ENCODE data around the gene TALDO1. TPM values are rescaled to one million over a fixed set of nuclear protein-coding genes. Genes with fewer than 3 reads are reported as not detected.
A peak's percentile ranks its signal among the peaks of the same experiment; 100 is the strongest.

The TALDO1 gene
- total and polyA plus RNA-seq, 2 donors: 62.9 to 201 TPM

- Histone ChIP-seq H3K4me1 (ENCODE audit: insufficient read depth) (no peaks in the 10 kb centered on the region), H3K4me3 (ENCODE audit: low read depth, low read length) (no peak overlapping the region)
- WGBS: 69% methylated on average over 20 of the region's 20 CpGs
Measured at GRCh38 chr11:722346-722811, 24.9 kb upstream of the TALDO1 start.

GRCh38 chr11:723120-723883 lies 24.0 kb upstream of the TALDO1 start:
- no peaks in the 10 kb centered on the region for H3K36me3 ChIP-seq (ENCODE audit: insufficient read depth)
- H3K4me3 ChIP-seq (ENCODE audit: low read depth, low read length): no peak overlapping the region
- no peaks in the 10 kb centered on the region for H3K4me1 ChIP-seq (ENCODE audit: insufficient read depth)
- WGBS: 54% methylated on average over 8 of the region's 8 CpGs
- H3K27ac ChIP-seq (ENCODE audit: low read depth): no peak overlapping the region
- DNase-seq (ENCODE audit: extremely low spot score): no peak

More at GRCh38 chr11:722346-722811, 24.9 kb upstream of the TALDO1 start:
- no peaks in the 10 kb centered on the region for H3K36me3 ChIP-seq (ENCODE audit: insufficient read depth)
- no peak for DNase-seq (ENCODE audit: extremely low spot score)
- H3K27ac ChIP-seq (ENCODE audit: low read depth): no peak overlapping the region

GRCh38 chr11:724049-724777 lies 23.1 kb upstream of the TALDO1 start:
- Histone ChIP-seq H3K36me3 (ENCODE audit: insufficient read depth) (no peaks in the 10 kb centered on the region), H3K4me1 (ENCODE audit: insufficient read depth) (no peaks in the 10 kb centered on the region), H3K4me3 (ENCODE audit: low read depth, low read length) (no peak overlapping the region), H3K27ac (ENCODE audit: low read depth) (no peak overlapping the region)
- no peak for DNase-seq (ENCODE audit: extremely low spot score)
- WGBS: 71% methylated on average over 19 of the region's 19 CpGs

GRCh38 chr11:724778-725386 lies 22.4 kb upstream of the TALDO1 start:
- no peak overlapping the region for H3K27ac ChIP-seq (ENCODE audit: low read depth)
- 68% methylated on average over 18 of the region's 18 CpGs for WGBS
- H3K4me3 ChIP-seq (ENCODE audit: low read depth, low read length): no peak overlapping the region
- DNase-seq (ENCODE audit: extremely low spot score): no peak
- H3K36me3 ChIP-seq (ENCODE audit: insufficient read depth): no peaks in the 10 kb centered on the region
- no peaks in the 10 kb centered on the region for H3K4me1 ChIP-seq (ENCODE audit: insufficient read depth)

GRCh38 chr11:725624-726202 lies 21.6 kb upstream of the TALDO1 start:
- no peak overlapping the region for H3K27ac ChIP-seq (ENCODE audit: low read depth)

GRCh38 chr11:726278-727220 lies 20.7 kb upstream of the TALDO1 start:
- Histone ChIP-seq H3K27ac (ENCODE audit: low read depth) (peak overlapping the region; percentile 89), H3K4me3 (ENCODE audit: low read depth, low read length) (peak overlapping the region; percentile 14), H3K36me3 (ENCODE audit: insufficient read depth) (no peaks in the 10 kb centered on the region), H3K4me1 (ENCODE audit: insufficient read depth) (no peaks in the 10 kb centered on the region)
- peak; percentile 45 for DNase-seq (ENCODE audit: extremely low spot score)
- WGBS: 9% methylated on average over 61 of the region's 61 CpGs

More at GRCh38 chr11:725624-726202, 21.6 kb upstream of the TALDO1 start:
- WGBS: 4% methylated on average over 53 of the region's 53 CpGs
- Histone ChIP-seq H3K4me1 (ENCODE audit: insufficient read depth) (no peaks in the 10 kb centered on the region), H3K4me3 (ENCODE audit: low read depth, low read length) (peak overlapping the region; percentile 14), H3K36me3 (ENCODE audit: insufficient read depth) (no peaks in the 10 kb centered on the region)
- DNase-seq (ENCODE audit: extremely low spot score): no peak

- H3K4me3 ChIP-seq (ENCODE audit: low read depth, low read length): no peak overlapping the region
- H3K27ac ChIP-seq (ENCODE audit: low read depth): no peak overlapping the region
- no peak for DNase-seq (ENCODE audit: extremely low spot score)
- WGBS: 88% methylated on average over 12 of the region's 12 CpGs
- no peaks in the 10 kb centered on the region for H3K36me3 ChIP-seq (ENCODE audit: insufficient read depth)
- H3K4me1 ChIP-seq (ENCODE audit: insufficient read depth): no peaks in the 10 kb centered on the region
Measured at GRCh38 chr11:727281-727701, 20.0 kb upstream of the TALDO1 start.

- WGBS: 32% methylated on average over 31 of the region's 31 CpGs
- no peak for DNase-seq (ENCODE audit: extremely low spot score)
- H3K27ac ChIP-seq (ENCODE audit: low read depth): no peak overlapping the region
- H3K4me3 ChIP-seq (ENCODE audit: low read depth, low read length): no peak overlapping the region
- no peaks in the 10 kb centered on the region for H3K36me3 ChIP-seq (ENCODE audit: insufficient read depth)
- no peaks in the 10 kb centered on the region for H3K4me1 ChIP-seq (ENCODE audit: insufficient read depth)
Measured at GRCh38 chr11:727859-728748, 19.2 kb upstream of the TALDO1 start.

- Histone ChIP-seq H3K27ac (ENCODE audit: low read depth) (no peak overlapping the region), H3K4me1 (ENCODE audit: insufficient read depth) (no peaks in the 10 kb centered on the region), H3K36me3 (ENCODE audit: insufficient read depth) (no peaks in the 10 kb centered on the region), H3K4me3 (ENCODE audit: low read depth, low read length) (no peak overlapping the region)
- DNase-seq (ENCODE audit: extremely low spot score): no peak
- 77% methylated on average over 15 of the region's 15 CpGs for WGBS
Measured at GRCh38 chr11:728901-729491, 18.3 kb upstream of the TALDO1 start.

GRCh38 chr11:729492-730074 lies 17.7 kb upstream of the TALDO1 start:
- Histone ChIP-seq H3K27ac (ENCODE audit: low read depth) (no peak overlapping the region), H3K36me3 (ENCODE audit: insufficient read depth) (no peaks in the 10 kb centered on the region)

GRCh38 chr11:733072-733471 lies 14.2 kb upstream of the TALDO1 start:
- WGBS: 78% methylated on average over 20 of the region's 20 CpGs
- DNase-seq (ENCODE audit: extremely low spot score): no peak
- H3K36me3 ChIP-seq (ENCODE audit: insufficient read depth): no peaks in the 10 kb centered on the region
- H3K27ac ChIP-seq (ENCODE audit: low read depth): no peak overlapping the region
- no peaks in the 10 kb centered on the region for H3K4me1 ChIP-seq (ENCODE audit: insufficient read depth)
- H3K4me3 ChIP-seq (ENCODE audit: low read depth, low read length): no peak overlapping the region

More at GRCh38 chr11:729492-730074, 17.7 kb upstream of the TALDO1 start:
- Histone ChIP-seq H3K4me1 (ENCODE audit: insufficient read depth) (no peaks in the 10 kb centered on the region), H3K4me3 (ENCODE audit: low read depth, low read length) (no peak overlapping the region)
- DNase-seq (ENCODE audit: extremely low spot score): no peak
- 59% methylated on average over 17 of the region's 17 CpGs for WGBS
